ENCODE results near the gene CACNG4. TPM values are rescaled to one million over a fixed set of nuclear protein-coding genes. Genes with fewer than 3 reads are reported as not detected.

The CACNG4 gene
- total RNA-seq, 1 donor from 2014 or later = 27.5 TPM

- no peaks in the 10 kb centered on the region for H3K4me1 Mint-ChIP-seq (ENCODE audit: unreplicated experiment)
- H3K27ac Mint-ChIP-seq = no peak overlapping the region
- no peaks in the 10 kb centered on the region for H3K27me3 Mint-ChIP-seq
- H3K9me3 Mint-ChIP-seq = peaks cover under 1% of the 10 kb centered on the region
- DNase-seq (ENCODE audit: extremely low spot score, unreplicated experiment) = no peak
- no peak overlapping the region for H3K4me3 Mint-ChIP-seq
- TF ChIP-seq CTCF (conservative IDR thresholded peaks at IDR 0.05) = no peak
- H3K36me3 Mint-ChIP-seq = no peaks in the 10 kb centered on the region
Observed at GRCh38 chr17:66929591-66929990, 34.9 kb upstream of the CACNG4 start.

- H3K36me3 Mint-ChIP-seq = no peaks in the 10 kb centered on the region
- DNase-seq (ENCODE audit: extremely low spot score, unreplicated experiment) = no peak
Observed at GRCh38 chr17:66930933-66931332, 33.6 kb upstream of the CACNG4 start.

GRCh38 chr17:66932311-66932710 lies 32.2 kb upstream of the CACNG4 start:
- H3K27me3 Mint-ChIP-seq = no peaks in the 10 kb centered on the region
- TF ChIP-seq CTCF (conservative IDR thresholded peaks at IDR 0.05) = no peak
- H3K27ac Mint-ChIP-seq = no peak overlapping the region

More at GRCh38 chr17:66930933-66931332, 33.6 kb upstream of the CACNG4 start:
- Mint-ChIP-seq H3K27ac (no peak overlapping the region), H3K4me3 (no peak overlapping the region), H3K9me3 (peaks cover 5% of the 10 kb centered on the region), H3K27me3 (no peaks in the 10 kb centered on the region), H3K4me1 (ENCODE audit: unreplicated experiment) (no peaks in the 10 kb centered on the region)
- TF ChIP-seq CTCF (conservative IDR thresholded peaks at IDR 0.05) = no peak

GRCh38 chr17:66934040-66934439 lies 30.5 kb upstream of the CACNG4 start:
- Mint-ChIP-seq H3K27ac (no peak overlapping the region), H3K27me3 (no peaks in the 10 kb centered on the region), H3K4me1 (ENCODE audit: unreplicated experiment) (no peaks in the 10 kb centered on the region), H3K36me3 (no peaks in the 10 kb centered on the region), H3K4me3 (no peak overlapping the region), H3K9me3 (peaks cover 12% of the 10 kb centered on the region)
- no peak for TF ChIP-seq CTCF (conservative IDR thresholded peaks at IDR 0.05)
- no peak for DNase-seq (ENCODE audit: extremely low spot score, unreplicated experiment)

More at GRCh38 chr17:66932311-66932710, 32.2 kb upstream of the CACNG4 start:
- peaks cover 5% of the 10 kb centered on the region for H3K9me3 Mint-ChIP-seq
- no peaks in the 10 kb centered on the region for H3K36me3 Mint-ChIP-seq
- H3K4me3 Mint-ChIP-seq = no peak overlapping the region
- no peaks in the 10 kb centered on the region for H3K4me1 Mint-ChIP-seq (ENCODE audit: unreplicated experiment)
- no peak for DNase-seq (ENCODE audit: extremely low spot score, unreplicated experiment)

GRCh38 chr17:66935717-66936116 lies 28.8 kb upstream of the CACNG4 start:
- Mint-ChIP-seq H3K27ac (no peak overlapping the region), H3K36me3 (no peaks in the 10 kb centered on the region), H3K27me3 (peaks cover 3% of the 10 kb centered on the region), H3K4me3 (no peak overlapping the region), H3K4me1 (ENCODE audit: unreplicated experiment) (no peaks in the 10 kb centered on the region), H3K9me3 (peaks cover 15% of the 10 kb centered on the region)
- no peak for DNase-seq (ENCODE audit: extremely low spot score, unreplicated experiment)
- no peak for TF ChIP-seq CTCF (conservative IDR thresholded peaks at IDR 0.05)

GRCh38 chr17:66938656-66939055 lies 25.9 kb upstream of the CACNG4 start:
- TF ChIP-seq CTCF (conservative IDR thresholded peaks at IDR 0.05) = no peak
- peaks cover 15% of the 10 kb centered on the region for H3K9me3 Mint-ChIP-seq
- H3K4me3 Mint-ChIP-seq = no peak overlapping the region
- no peak overlapping the region for H3K27ac Mint-ChIP-seq
- H3K36me3 Mint-ChIP-seq = no peaks in the 10 kb centered on the region
- DNase-seq (ENCODE audit: extremely low spot score, unreplicated experiment) = no peak
- peaks cover 3% of the 10 kb centered on the region for H3K27me3 Mint-ChIP-seq
- peaks cover 13% of the 10 kb centered on the region for H3K4me1 Mint-ChIP-seq (ENCODE audit: unreplicated experiment)
